C4-2B (cell line): ENCODE results near the gene SLC1A2.

Experiments
- ZFX ChIP-seq: fragments of 450-650 bp; IDR thresholded peaks from 2 replicates; pipeline ENCODE4 v1.6.1; 2017
- TF ChIP-seq, protein P1 (sequence below): fragments of 450-650 bp; conservative IDR thresholded peaks from 2 replicates; pipeline ENCODE4 v1.5.1; 2017; ENCODE audit warnings: mild to moderate bottlenecking

DNA sequence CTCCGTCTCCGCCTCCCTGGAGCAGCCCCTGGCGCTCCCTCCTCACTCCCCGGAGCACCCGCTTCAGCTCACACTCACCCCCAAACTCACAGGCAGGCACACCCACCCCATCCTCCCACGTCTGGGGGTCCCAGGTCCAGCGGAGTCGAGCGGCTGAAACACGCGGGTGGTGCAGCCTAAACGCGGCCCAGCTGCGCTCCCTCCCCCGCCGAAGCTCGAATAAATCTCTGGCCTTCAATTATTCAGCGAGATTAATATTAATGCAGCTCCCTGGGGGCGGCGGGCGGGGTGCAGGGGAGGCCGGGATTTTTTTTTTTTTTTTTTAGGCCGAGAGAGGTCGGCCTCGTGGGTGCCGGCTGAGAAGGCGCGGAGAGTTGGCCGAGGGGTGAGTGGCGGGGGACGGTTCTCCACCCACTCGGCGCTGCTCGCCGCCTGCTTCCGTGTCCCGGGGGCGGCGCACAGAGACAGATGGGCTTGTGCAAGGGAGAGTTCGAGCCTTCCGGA is 524 bp upstream of the SLC1A2 start:
- TF ChIP-seq, protein P1, sequence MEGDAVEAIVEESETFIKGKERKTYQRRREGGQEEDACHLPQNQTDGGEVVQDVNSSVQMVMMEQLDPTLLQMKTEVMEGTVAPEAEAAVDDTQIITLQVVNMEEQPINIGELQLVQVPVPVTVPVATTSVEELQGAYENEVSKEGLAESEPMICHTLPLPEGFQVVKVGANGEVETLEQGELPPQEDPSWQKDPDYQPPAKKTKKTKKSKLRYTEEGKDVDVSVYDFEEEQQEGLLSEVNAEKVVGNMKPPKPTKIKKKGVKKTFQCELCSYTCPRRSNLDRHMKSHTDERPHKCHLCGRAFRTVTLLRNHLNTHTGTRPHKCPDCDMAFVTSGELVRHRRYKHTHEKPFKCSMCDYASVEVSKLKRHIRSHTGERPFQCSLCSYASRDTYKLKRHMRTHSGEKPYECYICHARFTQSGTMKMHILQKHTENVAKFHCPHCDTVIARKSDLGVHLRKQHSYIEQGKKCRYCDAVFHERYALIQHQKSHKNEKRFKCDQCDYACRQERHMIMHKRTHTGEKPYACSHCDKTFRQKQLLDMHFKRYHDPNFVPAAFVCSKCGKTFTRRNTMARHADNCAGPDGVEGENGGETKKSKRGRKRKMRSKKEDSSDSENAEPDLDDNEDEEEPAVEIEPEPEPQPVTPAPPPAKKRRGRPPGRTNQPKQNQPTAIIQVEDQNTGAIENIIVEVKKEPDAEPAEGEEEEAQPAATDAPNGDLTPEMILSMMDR, result no peak
- TF ChIP-seq ZFX, result no peak
